ENCODE data around the gene PLN.

DNA sequence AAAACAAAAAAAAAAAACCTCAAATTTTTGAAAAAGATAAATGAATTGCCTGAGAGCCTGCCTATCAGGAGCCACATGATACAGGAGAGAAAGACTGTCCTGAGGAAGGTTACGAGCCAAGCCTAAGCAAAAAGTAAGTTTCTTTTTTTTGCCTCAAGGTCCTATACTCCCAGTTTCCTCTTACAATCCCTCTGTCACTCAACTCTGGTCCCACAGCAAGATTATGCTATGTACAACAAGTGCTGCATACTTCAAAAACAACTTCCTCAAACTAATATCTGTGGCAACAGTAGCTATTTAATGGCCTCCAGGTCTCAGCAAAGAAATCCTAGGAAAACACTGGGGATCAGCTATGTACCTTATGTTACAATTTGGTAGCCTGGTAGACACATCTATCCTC lies 46.8 kb downstream of the PLN start:
- TF ChIP-seq, protein P1, sequence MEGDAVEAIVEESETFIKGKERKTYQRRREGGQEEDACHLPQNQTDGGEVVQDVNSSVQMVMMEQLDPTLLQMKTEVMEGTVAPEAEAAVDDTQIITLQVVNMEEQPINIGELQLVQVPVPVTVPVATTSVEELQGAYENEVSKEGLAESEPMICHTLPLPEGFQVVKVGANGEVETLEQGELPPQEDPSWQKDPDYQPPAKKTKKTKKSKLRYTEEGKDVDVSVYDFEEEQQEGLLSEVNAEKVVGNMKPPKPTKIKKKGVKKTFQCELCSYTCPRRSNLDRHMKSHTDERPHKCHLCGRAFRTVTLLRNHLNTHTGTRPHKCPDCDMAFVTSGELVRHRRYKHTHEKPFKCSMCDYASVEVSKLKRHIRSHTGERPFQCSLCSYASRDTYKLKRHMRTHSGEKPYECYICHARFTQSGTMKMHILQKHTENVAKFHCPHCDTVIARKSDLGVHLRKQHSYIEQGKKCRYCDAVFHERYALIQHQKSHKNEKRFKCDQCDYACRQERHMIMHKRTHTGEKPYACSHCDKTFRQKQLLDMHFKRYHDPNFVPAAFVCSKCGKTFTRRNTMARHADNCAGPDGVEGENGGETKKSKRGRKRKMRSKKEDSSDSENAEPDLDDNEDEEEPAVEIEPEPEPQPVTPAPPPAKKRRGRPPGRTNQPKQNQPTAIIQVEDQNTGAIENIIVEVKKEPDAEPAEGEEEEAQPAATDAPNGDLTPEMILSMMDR (IDR thresholded peaks at IDR 0.05), result no peak
- TF ChIP-seq EP300 (IDR thresholded peaks at IDR 0.05; ENCODE audit: low read depth), result no peak
- TF ChIP-seq POLR2A (IDR thresholded peaks at IDR 0.05), result no peak
- no peak for TF ChIP-seq POLR2AphosphoS5 (IDR thresholded peaks at IDR 0.05)
